Keratinocyte (primary cell): Measurements from ENCODE around the gene H1-8.

Source experiments
- CTCF ChIP-seq, 3 experiments: IDR thresholded peaks in 1 of 3; conservative IDR thresholded peaks in 1 of 3; optimal IDR thresholded peaks in 1 of 3; 2 replicates in 2 of 3; 3 replicates in 1 of 3; pipeline versions ENCODE3 to v1.5.1; 2011; ENCODE audit warnings: low read length in 3 of 3, mild to moderate bottlenecking in 3 of 3, moderate library complexity in 2 of 3, control low read depth in 1 of 3, inconsistent platforms in 1 of 3; ENCODE audit not compliant: insufficient read depth in 2 of 3; ENCODE audit errors: extremely low read depth in 1 of 3
- EZH2 ChIP-seq: IDR thresholded peaks from one replicate; pipeline ENCODE4 v1.6.1; 2012; ENCODE audit warnings: inconsistent platforms, mild to moderate bottlenecking, low read length, moderate library complexity

GRCh38 chr3:129559565-129560079, 16.6 kb downstream of the H1-8 start:
- TF ChIP-seq CTCF (optimal IDR thresholded peaks at IDR 0.05 in 1 of 3, IDR thresholded peaks at IDR 0.05 in 1 of 3, conservative IDR thresholded peaks at IDR 0.05 in 1 of 3; ENCODE audit: extremely low read depth in 1 of 3, insufficient read depth in 2 of 3, low read length in 3 of 3) (no peak), EZH2 (no peak)
